22Rv1 (cell line): ENCODE measurements around the gene IL17RA.

ENCODE experiments used
- CTCF ChIP-seq: fragments of 450-650 bp; IDR thresholded peaks from 2 replicates; pipeline ENCODE4 v1.5.1; 2017; ENCODE audit warnings: mild to moderate bottlenecking
- ZFX ChIP-seq: fragments of 450-650 bp; IDR thresholded peaks from 2 replicates; pipeline ENCODE4 v1.6.1; 2017; ENCODE audit warnings: antibody characterized with exemption, borderline replicate concordance

- TF ChIP-seq CTCF (no peak), ZFX (no peak)
Observed at GRCh38 chr22:17157714-17158113, 72.9 kb downstream of the IL17RA start.
